Common myeloid progenitor, CD34-positive (primary cell): ENCODE results near the gene TBCD.

Experiments used
- CTCF ChIA-PET: fragments of 350-600 bp; sonication (Branson Sonifier 250); formaldehyde crosslinking; loops from one replicate; lab custom pipeline; 2021; ENCODE audit warnings: antibody characterized with exemption; lab: Charles Lee
- POLR2A ChIA-PET: fragments of 350-600 bp; sonication (Branson Sonifier 250); formaldehyde crosslinking; loops from one replicate; lab custom pipeline; 2021; ENCODE audit warnings: antibody characterized with exemption; lab: Charles Lee
- DNase-seq, 3 donors: peaks; one replicate each; pipeline versions ENCODE4 v3.0.0 to v3.0.0-alpha.2; 2013
- H3K27ac ChIP-seq, 2 experiments: 1 replicate in 1 of 2; 2 replicates in 1 of 2; pipeline ENCODE4 v1.7.0; 2013; ENCODE audit warnings: inconsistent platforms in 2 of 2, low read length in 2 of 2, mild to moderate bottlenecking in 2 of 2, low read depth in 1 of 2, moderate library complexity in 1 of 2; ENCODE audit not compliant: severe bottlenecking in 2 of 2, insufficient read depth in 1 of 2, poor library complexity in 1 of 2
- H3K27me3 ChIP-seq, 5 experiments: replicated peaks in 2 of 5; 1 replicate in 3 of 5; 2 replicates in 2 of 5; pipeline versions ENCODE4 v1.6.1 to v1.7.0; 2013; ENCODE audit warnings: low read length in 4 of 5, mild to moderate bottlenecking in 2 of 5, moderate library complexity in 2 of 5, inconsistent platforms in 1 of 5; ENCODE audit not compliant: insufficient read depth in 5 of 5, control insufficient read depth in 4 of 5
- H3K36me3 ChIP-seq, 4 experiments: 1 replicate in 2 of 4; 2 replicates in 2 of 4; pipeline versions ENCODE4 v1.6.1 to v1.7.0; 2013; ENCODE audit warnings: low read length in 3 of 4, control low read depth in 1 of 4, mild to moderate bottlenecking in 1 of 4; ENCODE audit not compliant: control insufficient read depth in 4 of 4, insufficient read depth in 4 of 4
- H3K4me1 ChIP-seq, 4 experiments: 1 replicate in 3 of 4; 2 replicates in 1 of 4; pipeline versions ENCODE4 v1.6.1 to v1.7.1; 2013; ENCODE audit warnings: low read length in 3 of 4, mild to moderate bottlenecking in 3 of 4, control low read depth in 1 of 4, inconsistent platforms in 1 of 4, moderate library complexity in 1 of 4; ENCODE audit not compliant: control insufficient read depth in 4 of 4, insufficient read depth in 4 of 4; ENCODE audit errors: control extremely low read depth in 1 of 4
- H3K4me3 ChIP-seq, 7 experiments: 1 replicate in 4 of 7; 2 replicates in 3 of 7; pipeline versions ENCODE4 v1.5.1 to v1.7.0; 2013; ENCODE audit warnings: mild to moderate bottlenecking in 7 of 7, low read length in 6 of 7, moderate library complexity in 6 of 7, inconsistent platforms in 2 of 7, low read depth in 2 of 7, control low read depth in 1 of 7; ENCODE audit not compliant: insufficient read depth in 4 of 7, control insufficient read depth in 1 of 7; ENCODE audit errors: extremely low read depth in 1 of 7
- H3K9me3 ChIP-seq, 5 experiments: 1 replicate in 4 of 5; 2 replicates in 1 of 5; pipeline versions ENCODE4 v1.6.1 to v1.7.1; 2013; ENCODE audit warnings: low read length in 4 of 5, mild to moderate bottlenecking in 2 of 5, inconsistent platforms in 1 of 5, low read depth in 1 of 5, moderate library complexity in 1 of 5; ENCODE audit not compliant: control insufficient read depth in 4 of 5, insufficient read depth in 2 of 5; ENCODE audit errors: control extremely low read depth in 1 of 5
- WGBS: methylation state at CpG from one replicate; pipeline ENCODE4 v1.1.5; 2013; ENCODE audit not compliant: insufficient coverage; 5-methylcytosine and 5-hydroxymethylcytosine counted together

TBCD gene

DNA sequence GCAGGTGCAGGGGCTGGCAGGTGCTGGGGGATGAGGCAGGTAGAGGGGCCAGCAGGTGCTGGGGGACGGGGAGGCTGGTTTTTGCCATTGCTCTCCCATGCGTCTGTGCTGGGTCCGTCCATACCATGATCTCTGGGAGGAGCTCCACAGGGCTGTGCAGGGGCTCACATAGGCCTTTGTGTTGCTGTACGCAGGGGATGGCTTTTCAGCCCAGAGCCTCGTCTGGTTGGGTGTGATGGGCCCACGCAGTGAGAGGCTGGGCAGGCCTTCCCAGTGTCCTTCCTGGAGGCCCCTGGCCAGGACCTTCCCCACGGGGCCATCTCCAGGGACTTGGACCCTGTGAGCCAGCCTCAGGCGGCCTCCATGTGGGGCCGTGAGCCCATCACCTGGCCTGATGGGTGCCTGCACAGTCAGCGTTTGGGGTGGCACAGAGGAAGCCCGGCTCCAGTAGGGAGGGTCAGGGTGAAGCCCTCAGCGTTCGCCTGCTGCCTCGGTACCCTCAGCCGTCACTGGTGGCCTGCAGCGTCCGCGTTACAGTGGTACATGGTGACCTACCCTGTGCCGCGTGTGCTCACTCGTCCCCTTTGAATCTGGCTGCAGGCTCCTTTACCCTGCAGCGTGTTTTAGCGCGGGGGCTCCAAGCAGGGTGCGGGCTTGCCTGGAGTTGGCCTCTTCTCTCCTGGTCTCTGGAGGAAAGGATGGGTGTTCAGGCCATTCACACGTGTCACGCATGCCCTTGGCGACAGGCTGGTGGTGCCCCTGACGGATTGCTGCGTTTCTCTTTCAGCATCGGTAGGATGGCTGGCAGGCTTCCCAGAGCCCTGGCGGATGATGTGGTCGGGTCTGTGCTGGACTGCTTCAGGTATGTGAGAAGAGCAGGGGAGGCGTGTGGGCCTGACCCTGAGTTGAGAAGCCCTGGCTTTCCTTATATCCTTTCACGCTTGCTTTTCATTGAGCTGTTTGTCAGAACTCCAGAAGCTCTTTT, 57.3 kb downstream of the TBCD start:
- ChIA-PET CTCF (no interaction called here), POLR2A (no interaction called here)
- Histone ChIP-seq H3K27me3 (no peaks in the 10 kb centered on the region), H3K36me3 (peaks cover 3 to 54% (median 28%) of the 10 kb centered on the region in 4 experiments), H3K4me1 (no peaks in the 10 kb centered on the region), H3K4me3 (no peak overlapping the region), H3K27ac (no peak overlapping the region), H3K9me3 (no peaks in the 10 kb centered on the region)
- 92% methylated on average over 33 of the region's 35 CpGs for WGBS
- no peak for DNase-seq

DNA sequence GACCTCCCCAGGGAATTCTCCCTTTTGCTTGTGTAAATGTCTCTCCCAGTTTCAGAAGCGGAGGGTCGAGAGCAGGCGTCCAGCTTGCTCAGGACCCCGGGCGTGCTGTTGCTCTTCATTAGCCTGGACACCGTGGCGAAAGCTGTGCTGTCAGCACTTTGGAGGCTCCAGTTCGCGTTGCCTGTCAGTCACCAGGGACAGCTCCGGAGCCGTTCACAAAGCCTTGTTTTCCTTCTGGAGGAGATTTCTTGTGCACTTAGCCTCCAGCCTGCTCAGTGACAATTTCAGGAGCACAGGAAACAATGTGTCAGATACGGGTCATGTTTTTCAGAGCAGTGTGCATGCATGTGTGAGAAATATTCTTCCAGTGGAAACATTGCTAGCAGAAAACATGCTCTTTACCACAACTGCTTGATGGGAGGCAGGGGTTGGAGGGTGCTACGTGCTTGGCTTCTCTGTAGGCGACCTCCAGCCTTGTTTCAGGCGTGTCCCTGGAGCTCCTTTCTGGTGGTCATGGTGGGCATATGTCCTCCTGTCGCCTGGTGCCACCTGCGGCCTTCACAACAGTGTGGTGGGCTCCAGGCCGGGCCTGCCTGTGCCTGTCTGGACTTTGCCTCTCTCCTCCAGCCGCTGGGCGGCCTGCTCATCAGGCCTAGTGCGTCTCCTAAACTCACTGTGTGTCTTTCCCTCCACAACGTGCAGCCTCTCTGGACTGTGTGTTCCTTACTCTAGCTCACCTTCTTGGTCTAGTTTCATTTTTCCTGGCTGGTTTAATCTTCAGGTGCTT, 59.0 kb downstream of the TBCD start:
- no peaks in the 10 kb centered on the region for H3K9me3 ChIP-seq
- no peak overlapping the region for H3K4me3 ChIP-seq
- ChIA-PET POLR2A (no interaction called here), CTCF (interaction anchor here (0.7 kb wide), 1 partner anchor 51 kb away, joined by 3 read pairs; no protein-coding TSS in a partner anchor)
- H3K4me1 ChIP-seq = peaks cover 0 to 4% (median 0%) of the 10 kb centered on the region in 4 experiments
- H3K36me3 ChIP-seq = peaks cover 6 to 58% (median 30%) of the 10 kb centered on the region in 4 experiments
- DNase-seq = no peak
- H3K27ac ChIP-seq = no peak overlapping the region
- H3K27me3 ChIP-seq = no peaks in the 10 kb centered on the region
- WGBS = 98% methylated on average over 20 of the region's 22 CpGs

DNA sequence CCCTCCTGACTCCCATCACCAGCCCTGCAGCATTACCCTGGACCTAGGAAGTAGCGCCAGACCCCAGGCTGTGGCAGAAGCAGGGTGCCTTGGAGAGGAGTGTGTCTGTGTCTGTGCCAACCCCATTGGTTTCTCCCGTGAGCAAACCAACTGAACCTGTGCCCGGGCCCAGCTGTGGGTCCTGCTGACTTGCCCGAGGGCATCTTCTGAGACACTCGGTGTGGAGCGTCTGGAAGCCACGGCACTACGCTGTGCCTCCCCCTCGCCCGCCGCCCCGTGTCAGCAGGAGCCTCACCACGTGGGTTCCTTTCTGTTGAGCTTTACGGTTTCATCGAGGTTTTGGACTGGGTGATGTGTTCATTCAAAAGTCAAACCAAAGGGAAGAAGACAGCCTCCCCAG, 60.2 kb downstream of the TBCD start:
- no peak overlapping the region for H3K27ac ChIP-seq
- CTCF ChIA-PET = interaction anchor here (0.7 to 1.2 kb wide), 2 partner anchors 26 to 50 kb away, joined by 3 read pairs; no protein-coding TSS in a partner anchor
- H3K27me3 ChIP-seq = no peaks in the 10 kb centered on the region
- H3K9me3 ChIP-seq = no peaks in the 10 kb centered on the region
- peaks cover 6 to 52% (median 33%) of the 10 kb centered on the region in 4 experiments for H3K36me3 ChIP-seq
- peaks cover 0 to 4% (median 0%) of the 10 kb centered on the region in 4 experiments for H3K4me1 ChIP-seq
- 92% methylated on average over 15 of the region's 15 CpGs for WGBS
- POLR2A ChIA-PET = no interaction called here
- H3K4me3 ChIP-seq = no peak overlapping the region
- no peak for DNase-seq

GRCh38 chr17:82812601-82813000, 60.7 kb downstream of the TBCD start:
- no peaks in the 10 kb centered on the region for H3K27me3 ChIP-seq
- H3K4me1 ChIP-seq = peaks cover 0 to 4% (median 0%) of the 10 kb centered on the region in 4 experiments
- no peak for DNase-seq
- ChIA-PET CTCF (interaction anchor here (1.2 kb wide), 1 partner anchor 26 kb away, joined by 3 read pairs; no protein-coding TSS in a partner anchor), POLR2A (no interaction called here)
- H3K4me3 ChIP-seq = no peak overlapping the region
- peaks cover 6 to 55% (median 31%) of the 10 kb centered on the region in 4 experiments for H3K36me3 ChIP-seq
- no peak overlapping the region for H3K27ac ChIP-seq
- 100% methylated on average over 15 of the region's 17 CpGs for WGBS
- no peaks in the 10 kb centered on the region for H3K9me3 ChIP-seq

GRCh38 chr17:82813299-82814051, 61.6 kb downstream of the TBCD start:
- ChIA-PET POLR2A (no interaction called here), CTCF (interaction anchor here (1.2 to 1.8 kb wide), 3 partner anchors 8 to 25 kb away, joined by 3 to 4 read pairs (median 4); no protein-coding TSS in a partner anchor)
- peaks cover 0 to 4% (median 0%) of the 10 kb centered on the region in 4 experiments for H3K4me1 ChIP-seq
- H3K36me3 ChIP-seq = peaks cover 6 to 58% (median 36%) of the 10 kb centered on the region in 4 experiments
- H3K9me3 ChIP-seq = peaks cover 0 to 7% (median 3%) of the 10 kb centered on the region in 5 experiments
- no peaks in the 10 kb centered on the region for H3K27me3 ChIP-seq
- no peak overlapping the region for H3K27ac ChIP-seq
- WGBS = 91% methylated on average over 22 of the region's 23 CpGs
- DNase-seq = no peak
- no peak overlapping the region for H3K4me3 ChIP-seq

DNA sequence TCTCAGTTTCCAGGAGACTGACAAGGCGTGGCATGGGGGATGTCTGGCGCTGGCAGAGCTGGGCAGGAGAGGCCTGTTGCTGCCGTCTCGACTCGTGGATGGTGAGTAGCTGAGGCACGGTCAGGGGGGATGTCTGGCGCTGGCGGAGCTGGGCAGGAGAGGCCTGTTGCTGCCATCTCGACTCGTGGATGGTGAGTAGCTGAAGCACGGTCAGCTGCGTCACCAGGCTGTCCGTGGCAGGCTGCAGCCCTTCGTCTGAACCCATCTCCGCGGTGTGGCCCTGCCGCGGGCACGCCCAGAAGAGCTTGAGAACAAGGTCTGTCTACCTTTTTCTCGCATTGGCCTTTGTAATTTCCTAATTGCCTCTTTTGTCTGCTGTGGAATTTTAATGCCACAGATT, 63.0 kb downstream of the TBCD start:
- CTCF ChIA-PET = interaction anchor here (1.7 to 1.8 kb wide), 2 partner anchors 10 kb away, joined by 4 read pairs; no protein-coding TSS in a partner anchor
- H3K9me3 ChIP-seq = peaks cover 0 to 18% (median 7%) of the 10 kb centered on the region in 5 experiments
- POLR2A ChIA-PET = no interaction called here
- DNase-seq = no peak
- H3K27ac ChIP-seq = no peak overlapping the region
- no peak overlapping the region for H3K4me3 ChIP-seq
- peaks cover 12 to 63% (median 42%) of the 10 kb centered on the region in 4 experiments for H3K36me3 ChIP-seq
- 98% methylated on average over 20 of the region's 20 CpGs for WGBS
- H3K4me1 ChIP-seq = peaks cover 0 to 4% (median 0%) of the 10 kb centered on the region in 4 experiments
- H3K27me3 ChIP-seq = no peaks in the 10 kb centered on the region
